SK-MEL-5 (cell line): ENCODE data around the gene SAMHD1. TPM values are rescaled to one million over a fixed set of nuclear protein-coding genes. Genes with fewer than 3 reads are reported as not detected.
"Not testable (repeated sequence)": the region's sequence is repeated elsewhere in the genome, so short reads cannot be mapped to it uniquely, and the experiment has no call there.

Source experiments
- DNase-seq: peaks from one replicate; pipeline ENCODE4 v3.0.0-alpha.2; 2016; ENCODE audit warnings: low read depth, low spot score
- in situ Hi-C: cut with HindIII; loops from 2 replicates; pipeline ENCODE4 v1.10.0; 2016; ENCODE audit warnings: low sequenced_read_pairs, high pct_unique_total_duplicates, low pct_unique_long_range_greater_than_20kb
- total RNA-seq: library from RNA; depleted of rRNA; stranded (reverse); fragments of >200 nt; shearing (Covaris generic); gene quantifications from 2 replicates; pipeline ENCODE4 v1.2.3, GENCODE V29; 2014; rRNA removed

Gene SAMHD1
- total RNA-seq, 1 experiment from 2014 or later = 17.5 TPM

- no peak for DNase-seq
- in situ Hi-C loops = no loop called here
Observed at GRCh38 chr20:36849333-36850065, 102.0 kb downstream of the SAMHD1 start.

- no peak for DNase-seq
- in situ Hi-C loops = no loop called here
Observed at GRCh38 chr20:36848677-36849076, 102.8 kb downstream of the SAMHD1 start.

GRCh38 chr20:36848078-36848660, 103.3 kb downstream of the SAMHD1 start:
- in situ Hi-C loops = no loop called here
- DNase-seq = no peak

GRCh38 chr20:36847710-36848040, 103.8 kb downstream of the SAMHD1 start:
- no peak for DNase-seq
- in situ Hi-C loops = no loop called here

- in situ Hi-C loops = no loop called here
- peak; percentile 64 for DNase-seq
Observed at GRCh38 chr20:36847009-36847709, 104.3 kb downstream of the SAMHD1 start.

- peak; percentile 76 for DNase-seq
- in situ Hi-C loops = no loop called here
Observed at GRCh38 chr20:36845288-36845971, 106.1 kb downstream of the SAMHD1 start.

- in situ Hi-C loops, DNase-seq: not testable (repeated sequence)
Observed at GRCh38 chr20:36841030-36841429, 110.5 kb downstream of the SAMHD1 start.

Other genes starting within 250 kb of the SAMHD1 start
- gene NDRG3, start 205.6 kb downstream of the SAMHD1 start, total RNA-seq = 18.3 and 19.7 TPM in 2 replicates
- 27.4 and 28.4 TPM in 2 replicates for gene DSN1, start 177.9 kb downstream of the SAMHD1 start, total RNA-seq
- not detected in 2 replicates for gene TLDC2, start 75.6 kb downstream of the SAMHD1 start, total RNA-seq
- gene RBL1, start 144.3 kb upstream of the SAMHD1 start, total RNA-seq = 15.5 and 16.8 TPM in 2 replicates
- 628 and 702 TPM in 2 replicates for gene RPN2, start 227.6 kb upstream of the SAMHD1 start, total RNA-seq
- gene MROH8, start 227.8 kb upstream of the SAMHD1 start, total RNA-seq = 2.9 and 8.2 TPM in 2 replicates